ENCODE results near the gene WNT9A. TPM values are rescaled to one million over a fixed set of nuclear protein-coding genes. Genes with fewer than 3 reads are reported as not detected.
"Not testable (repeated sequence)": the region's sequence is repeated elsewhere in the genome, so short reads cannot be mapped to it uniquely, and the experiment has no call there.

The WNT9A gene
- total RNA-seq, 1 donor from 2014 or later = 2.2 TPM

DNA sequence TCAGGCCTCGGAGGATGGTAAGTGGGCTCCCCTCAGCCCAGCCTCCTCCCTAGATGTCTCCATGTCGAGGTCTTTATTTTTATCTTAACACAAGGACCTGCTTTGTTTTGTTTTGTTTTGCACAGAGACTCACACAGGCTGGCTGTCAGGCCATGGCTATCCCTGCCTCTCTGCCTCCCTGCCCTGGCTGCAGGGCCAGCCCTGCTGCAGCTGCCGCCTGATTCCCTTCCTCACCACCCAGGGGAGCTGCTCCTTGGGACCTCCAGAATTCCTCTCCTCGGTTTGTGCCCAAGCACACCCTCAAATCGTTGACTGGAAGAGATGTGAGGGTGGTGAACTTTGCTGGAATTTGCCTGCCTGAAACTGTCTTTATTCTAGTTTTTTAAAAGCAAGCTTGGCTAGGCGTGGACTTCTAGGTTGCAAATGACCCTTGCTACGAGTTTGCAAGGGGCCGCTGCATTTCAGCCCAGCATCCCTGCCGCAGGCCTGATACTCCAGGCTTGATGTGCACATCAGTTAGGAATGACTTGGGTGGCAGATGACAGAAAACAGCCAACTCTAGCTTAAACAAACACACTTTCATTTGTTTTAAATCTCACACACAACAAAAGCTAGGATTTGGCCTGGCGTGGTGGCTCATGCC lies 37.1 kb downstream of the WNT9A start:
- DNase-seq (ENCODE audit: low spot score) = no peak

DNA sequence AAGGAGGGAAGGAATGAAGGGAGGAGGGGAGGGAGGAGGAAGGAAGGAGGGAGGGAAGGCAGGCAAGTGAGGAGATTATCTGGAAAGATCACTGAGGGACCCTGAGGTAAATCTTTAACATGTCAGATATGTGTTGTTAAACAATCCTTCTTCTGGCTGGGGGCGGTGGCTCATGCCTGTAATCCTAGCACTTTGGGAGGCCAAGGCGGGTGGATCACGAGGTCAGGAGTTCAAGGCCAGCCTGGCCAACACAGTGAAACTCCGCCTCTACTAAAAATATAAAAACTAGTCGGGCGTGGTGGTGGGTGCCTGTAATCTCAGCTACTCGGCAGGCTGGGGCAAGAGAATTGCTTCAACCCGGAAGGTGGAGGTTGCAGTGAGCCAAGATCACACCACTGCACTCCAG lies 37.8 kb downstream of the WNT9A start:
- DNase-seq (ENCODE audit: low spot score) = not testable (repeated sequence)

DNA sequence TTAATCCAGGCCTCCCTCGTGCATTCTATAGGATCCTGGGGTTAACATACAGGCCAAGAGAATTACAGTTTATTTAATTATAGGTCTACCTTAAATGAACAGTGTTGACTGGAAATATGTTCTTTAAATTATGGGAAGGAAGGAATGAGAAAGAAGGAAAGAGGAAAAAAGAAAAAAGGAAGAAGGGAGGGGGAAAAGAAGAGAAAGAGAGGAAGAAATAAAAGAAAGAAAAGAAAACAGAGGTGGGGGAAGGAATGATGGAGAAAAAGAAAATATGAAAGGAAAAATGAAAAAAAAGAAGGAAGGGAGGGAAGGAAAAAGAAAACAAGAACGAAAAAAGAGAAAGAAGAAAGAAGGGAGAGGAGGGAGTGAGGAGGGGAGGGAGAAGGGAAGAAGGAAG lies 38.5 kb downstream of the WNT9A start:
- DNase-seq (ENCODE audit: low spot score) = no peak

DNA sequence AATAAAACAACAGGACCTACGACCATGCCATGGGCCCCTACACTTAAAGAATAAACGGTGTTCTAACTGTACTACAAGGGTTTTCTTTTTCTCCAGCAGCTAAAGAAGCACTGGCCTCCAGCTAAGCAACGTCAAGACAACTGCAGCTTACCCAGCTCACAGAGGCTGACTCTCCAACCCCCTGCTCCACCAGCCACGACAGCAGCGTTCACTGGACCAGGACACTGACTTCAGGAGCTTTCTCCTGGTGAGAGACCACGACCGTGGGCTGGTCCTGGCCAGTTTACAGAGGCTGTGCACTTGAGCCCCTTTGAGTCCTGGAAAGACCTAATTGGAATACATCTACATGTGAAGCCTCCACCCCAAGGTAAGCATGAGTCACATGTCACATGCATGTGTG lies 39.4 kb downstream of the WNT9A start:
- no peak for DNase-seq (ENCODE audit: low spot score)

DNA sequence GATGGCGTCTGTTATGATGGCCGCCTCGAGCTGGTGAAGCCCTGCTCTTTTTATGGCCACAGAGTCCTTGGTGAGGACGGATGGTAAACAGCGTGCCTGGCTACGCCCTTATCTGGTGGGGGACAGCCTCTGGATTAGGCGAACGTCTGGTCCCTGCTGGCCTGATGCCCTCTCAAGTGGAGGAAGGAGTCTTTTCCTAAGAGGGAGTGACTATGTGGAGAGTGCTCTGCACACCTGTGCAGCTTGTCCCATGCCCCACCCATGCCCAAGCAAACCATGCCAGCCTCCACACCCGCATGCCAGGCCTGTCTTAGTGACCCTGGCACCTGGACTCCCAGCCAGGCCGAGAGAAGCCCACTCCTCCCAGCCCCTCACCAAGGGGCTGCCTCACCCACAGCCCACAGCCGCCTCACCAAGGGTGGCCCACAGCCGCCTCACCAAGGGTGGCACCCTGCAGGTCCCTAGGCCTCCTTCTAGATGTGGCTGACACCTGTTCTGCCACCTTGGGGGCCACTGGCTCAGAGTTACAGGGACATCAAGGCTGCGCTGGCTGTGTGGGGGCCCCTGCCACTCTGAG lies 40.2 kb downstream of the WNT9A start:
- no peak for DNase-seq (ENCODE audit: low spot score)

DNA sequence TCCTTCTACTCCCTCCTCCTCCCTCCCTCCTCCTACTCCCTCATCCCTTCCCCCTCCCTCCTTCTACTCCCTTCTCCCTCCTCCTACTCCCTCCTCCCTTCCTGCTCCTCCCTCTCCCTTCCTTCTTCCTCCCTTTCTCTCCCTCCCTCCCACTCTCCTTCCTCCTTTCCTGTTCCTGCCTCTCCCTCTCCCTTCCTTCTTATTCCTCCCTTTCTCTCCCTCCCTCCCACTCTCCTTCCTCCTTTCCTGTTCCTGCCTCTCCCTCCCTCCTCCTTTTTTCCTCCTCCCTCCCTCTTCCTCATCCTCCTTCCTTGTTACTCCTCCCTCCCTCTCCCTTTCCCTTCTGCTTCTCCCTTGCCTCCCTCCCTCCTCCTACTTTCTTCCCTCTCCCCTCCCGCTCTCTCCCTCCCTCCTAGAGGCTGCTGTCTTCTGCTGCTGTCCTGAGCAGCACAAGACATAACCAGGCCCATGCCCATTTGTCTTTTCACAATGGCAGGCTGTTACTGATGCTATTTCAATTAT lies 41.1 kb downstream of the WNT9A start:
- no peak for DNase-seq (ENCODE audit: low spot score)

DNA sequence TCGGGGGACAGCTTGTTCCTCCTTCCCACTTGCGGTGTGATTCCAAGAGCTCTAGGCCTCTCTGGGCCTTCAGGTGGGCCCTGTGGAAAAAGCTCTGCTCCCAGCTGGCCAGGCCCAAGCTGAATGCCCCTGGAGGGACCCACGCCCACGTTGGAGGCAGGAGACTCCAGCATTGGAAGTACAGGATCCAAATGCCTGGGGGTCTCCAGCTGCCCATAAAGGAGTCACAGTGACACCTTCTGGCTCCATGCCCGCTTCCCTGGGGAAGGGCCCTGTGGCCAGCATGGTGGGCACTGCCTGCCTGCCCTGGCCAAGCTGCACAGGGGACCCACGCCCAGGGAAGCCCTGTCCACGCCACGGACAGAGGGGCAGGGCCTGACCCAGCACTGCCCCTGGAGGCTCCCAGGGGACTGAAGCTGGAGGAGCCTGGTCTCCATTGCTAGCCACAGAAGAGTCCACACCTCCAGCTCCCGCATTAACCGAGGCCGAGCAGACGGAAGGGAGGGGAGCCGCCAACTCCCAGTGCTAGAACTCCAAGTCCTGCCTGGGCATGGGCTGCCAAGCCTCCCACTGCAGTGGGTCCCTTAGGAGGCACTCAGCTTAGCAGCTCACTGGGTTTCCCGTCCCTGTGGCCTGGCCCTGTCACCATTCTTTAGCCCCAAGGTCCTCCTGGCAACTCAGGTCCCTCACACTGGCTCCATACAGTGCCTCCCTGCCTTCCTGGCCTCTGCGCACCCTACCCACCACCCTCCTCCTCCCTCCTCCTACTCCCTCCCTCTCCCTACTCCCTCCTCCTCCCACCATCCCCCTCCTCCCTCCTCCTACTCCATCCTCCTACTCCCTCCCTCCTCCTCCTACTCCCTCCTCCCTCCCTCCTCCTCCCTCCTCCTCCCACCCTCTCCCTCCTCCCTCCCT lies 41.9 kb downstream of the WNT9A start:
- DNase-seq (ENCODE audit: low spot score) = no peak

DNA sequence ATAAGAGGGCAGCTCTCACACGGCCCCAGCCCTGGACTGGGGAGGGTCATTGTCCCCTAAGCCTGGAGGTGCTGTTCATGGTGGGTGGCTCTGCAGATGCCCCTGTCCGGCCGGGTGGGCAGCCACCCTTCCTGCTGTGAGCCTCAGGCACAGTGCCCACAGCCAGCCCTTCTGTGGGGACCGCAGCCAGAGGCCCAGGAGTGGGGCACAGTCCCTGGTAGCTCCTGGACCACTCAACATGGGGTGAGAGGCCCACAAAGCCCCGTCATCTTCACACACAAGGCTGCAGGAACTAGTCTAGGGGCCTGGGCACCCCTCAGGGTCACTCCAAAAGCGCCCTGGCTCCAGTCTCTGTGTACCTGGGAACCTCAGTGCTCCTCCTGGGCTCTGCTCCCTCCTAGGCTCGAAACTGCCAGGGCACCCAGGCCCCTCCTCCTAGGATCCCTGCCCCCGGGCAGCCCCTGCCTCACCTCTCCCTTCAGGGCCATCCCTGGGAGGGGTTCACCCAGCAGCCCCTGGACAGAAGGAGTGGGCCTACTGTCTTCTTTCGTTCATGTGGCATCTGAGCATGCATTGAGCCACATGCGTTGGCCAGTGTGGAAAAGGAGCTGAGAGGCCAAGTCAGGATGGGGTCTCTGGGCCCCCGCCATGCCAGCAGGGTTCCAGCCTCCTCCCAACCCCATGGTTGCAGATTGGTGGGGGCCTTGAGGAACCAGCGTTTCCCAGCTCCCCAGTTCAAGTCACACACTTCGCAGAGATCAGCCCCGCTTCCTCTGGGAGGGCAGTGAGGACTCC lies 43.0 kb downstream of the WNT9A start:
- no peak for DNase-seq (ENCODE audit: low spot score)

DNA sequence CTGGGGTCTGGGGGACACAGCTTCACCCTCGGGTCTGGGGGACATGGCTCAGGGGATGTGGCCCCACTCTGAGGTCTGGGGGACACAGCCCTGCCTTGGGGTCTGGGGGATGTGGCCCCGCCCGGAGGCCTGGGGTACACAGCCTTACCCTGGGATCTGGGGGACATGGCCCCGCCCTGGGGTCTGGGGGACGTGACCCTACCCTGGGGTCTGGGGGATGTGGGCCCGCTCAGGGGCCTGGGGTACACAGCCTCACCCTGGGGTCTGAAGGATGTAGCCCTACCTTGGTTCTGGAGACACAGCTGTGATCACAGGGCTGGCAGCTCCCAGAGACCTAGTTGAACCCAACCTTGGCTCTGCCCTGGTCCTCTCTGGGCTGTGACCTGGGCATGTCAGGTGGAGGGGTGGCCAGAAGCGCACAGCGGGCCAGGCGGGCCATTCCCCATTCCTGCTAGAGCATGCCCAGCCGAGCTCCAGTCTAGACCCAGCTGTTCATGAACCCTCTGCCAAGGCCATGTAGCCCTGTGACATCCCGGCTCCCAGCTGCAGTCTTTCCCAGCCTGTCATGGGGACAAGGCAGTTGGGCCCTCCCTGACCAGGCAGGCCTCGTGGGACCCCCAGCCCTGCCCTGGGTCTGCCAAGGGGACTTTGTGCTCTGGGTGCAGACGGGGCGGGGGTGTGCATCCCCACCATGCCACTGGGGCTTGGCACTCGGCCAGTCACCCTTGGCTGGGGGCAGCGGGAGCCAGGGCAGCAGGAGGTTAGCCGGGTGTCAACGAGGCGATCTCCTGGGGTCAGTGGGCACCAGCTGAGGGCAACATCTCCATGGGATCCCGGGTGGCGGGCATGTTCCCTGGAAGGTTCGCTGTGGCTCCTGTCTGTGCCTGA lies 43.9 kb downstream of the WNT9A start:
- no peak for DNase-seq (ENCODE audit: low spot score)

DNA sequence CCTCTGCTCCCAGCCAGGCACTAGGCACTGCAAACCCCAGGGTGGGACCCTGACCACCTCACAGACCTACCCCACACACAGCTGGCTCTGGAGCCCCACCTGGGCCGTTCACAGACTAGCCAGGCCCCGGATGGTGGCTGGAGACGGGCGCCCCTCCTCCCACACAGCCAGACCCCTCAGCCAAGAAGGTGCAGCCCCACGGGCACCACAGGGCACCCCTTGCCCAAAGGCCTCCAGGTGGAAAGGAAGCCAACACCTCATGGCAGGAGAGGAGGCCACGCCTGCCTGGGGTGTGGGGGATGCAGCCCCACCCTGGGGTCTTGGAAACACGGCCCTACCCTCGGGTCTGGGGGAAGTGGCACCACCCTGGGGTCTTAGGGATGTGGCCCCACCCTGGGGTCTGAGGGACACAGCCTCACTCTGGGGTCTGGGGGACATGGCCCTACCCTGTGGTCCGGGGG lies 44.6 kb downstream of the WNT9A start:
- DNase-seq (ENCODE audit: low spot score) = no peak

DNA sequence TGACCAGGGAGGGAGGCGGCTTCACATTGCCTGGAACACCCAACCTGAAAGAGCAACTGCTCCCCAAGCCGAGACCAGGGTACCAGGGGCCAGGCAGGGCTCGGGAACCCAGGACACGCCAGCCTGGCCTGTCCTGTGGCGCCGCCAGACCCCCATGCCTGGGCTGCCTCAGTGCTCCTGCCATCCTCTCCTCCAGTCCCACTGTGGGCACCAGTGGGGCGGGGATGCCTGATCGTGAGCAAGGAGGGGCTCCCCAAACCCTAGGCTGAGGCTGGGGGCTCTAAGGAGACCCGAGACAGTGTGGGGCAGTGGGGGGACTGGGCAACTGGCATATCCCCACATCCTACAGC lies 45.1 kb downstream of the WNT9A start:
- DNase-seq (ENCODE audit: low spot score) = no peak

DNA sequence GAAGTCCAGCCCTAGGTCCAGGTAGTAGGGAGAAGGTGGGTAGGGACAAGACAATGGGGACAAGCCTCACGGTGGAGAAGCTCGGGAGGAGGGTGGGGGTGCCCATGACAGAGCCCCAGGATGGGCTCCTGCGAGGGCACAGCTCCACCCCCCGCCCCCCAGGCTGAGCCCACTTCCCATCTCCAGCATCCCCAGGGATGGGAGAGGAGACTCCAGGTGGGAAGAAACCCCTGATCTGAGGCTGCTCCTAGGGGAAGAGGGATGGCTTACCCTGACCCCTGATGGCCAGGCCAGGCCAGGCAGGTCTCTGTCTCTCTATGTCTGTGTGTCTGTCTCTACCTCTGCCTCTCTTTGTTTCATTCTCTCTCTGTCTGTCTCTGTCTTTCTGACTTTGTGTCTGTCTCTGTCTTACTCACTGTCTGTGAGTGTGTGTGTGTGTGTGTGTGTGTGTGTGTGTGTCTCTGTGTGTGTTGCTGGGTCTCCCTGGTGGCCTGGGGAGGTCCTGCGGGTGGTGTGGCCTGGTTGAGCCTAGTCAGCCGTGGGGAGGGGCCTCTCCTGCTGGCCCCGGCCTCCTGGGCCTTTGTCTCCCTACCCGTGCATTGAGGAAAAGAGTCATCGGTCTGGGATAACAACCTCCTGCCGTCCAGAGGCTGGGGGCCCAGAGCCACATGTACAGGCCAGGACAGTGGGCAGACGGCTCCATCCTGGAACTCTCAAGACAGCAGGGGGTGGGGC lies 45.7 kb downstream of the WNT9A start:
- DNase-seq (ENCODE audit: low spot score) = no peak

DNA sequence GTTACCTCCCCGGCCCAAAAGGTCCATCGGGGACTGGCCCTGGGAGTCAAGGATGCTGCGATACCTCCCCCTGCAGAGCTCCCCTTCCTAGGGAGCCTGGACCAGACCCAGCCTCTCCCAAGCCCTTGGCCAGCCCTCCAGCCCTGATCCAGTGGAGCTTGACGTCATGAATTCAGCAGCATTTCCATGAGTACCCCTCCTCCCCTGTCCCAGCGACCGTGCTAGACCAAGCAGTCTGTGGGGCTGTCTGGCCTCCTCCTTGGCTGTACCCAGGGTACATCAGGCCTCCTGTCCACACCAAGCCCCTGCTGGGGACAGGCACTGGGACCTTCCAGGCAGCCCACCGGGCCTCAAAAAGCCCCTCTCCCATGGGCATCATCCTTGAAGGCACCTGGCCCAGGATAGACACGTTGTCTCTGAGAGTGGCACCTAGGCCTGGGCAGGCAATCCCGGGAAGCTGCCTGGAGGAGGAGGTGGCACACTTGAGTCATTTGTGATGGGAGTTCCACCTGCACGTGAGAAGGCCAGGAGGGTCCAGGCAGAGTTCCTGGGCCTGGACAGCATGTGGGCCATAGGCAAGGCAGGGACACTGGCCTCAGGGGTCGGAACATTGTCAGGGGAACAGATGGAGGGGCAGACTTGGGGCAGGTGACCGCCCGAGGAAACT lies 46.4 kb downstream of the WNT9A start:
- no peak for DNase-seq (ENCODE audit: low spot score)

DNA sequence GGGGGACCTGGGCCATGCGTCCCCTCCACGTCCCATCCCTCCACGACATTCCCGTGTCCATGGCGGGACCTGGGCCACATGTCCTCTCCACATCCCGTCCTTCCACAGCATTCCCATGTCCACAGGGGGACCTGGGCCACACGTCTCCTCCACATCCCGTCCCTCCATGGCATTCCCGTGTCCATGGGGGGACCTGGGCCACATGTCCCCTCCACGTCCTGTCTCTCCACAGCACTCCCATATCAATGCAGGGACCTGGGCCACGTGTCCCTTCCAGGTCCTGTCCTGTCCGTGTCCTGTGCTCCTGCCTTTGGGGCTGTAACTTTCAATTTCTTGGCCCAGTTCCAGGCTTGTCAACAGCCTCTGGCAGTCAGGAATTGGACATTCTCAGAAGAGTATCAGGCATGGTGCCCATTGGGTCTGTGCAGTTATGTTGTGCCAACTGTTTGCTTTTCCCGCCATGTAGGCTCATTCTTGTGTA lies 47.1 kb downstream of the WNT9A start:
- DNase-seq (ENCODE audit: low spot score) = no peak

DNA sequence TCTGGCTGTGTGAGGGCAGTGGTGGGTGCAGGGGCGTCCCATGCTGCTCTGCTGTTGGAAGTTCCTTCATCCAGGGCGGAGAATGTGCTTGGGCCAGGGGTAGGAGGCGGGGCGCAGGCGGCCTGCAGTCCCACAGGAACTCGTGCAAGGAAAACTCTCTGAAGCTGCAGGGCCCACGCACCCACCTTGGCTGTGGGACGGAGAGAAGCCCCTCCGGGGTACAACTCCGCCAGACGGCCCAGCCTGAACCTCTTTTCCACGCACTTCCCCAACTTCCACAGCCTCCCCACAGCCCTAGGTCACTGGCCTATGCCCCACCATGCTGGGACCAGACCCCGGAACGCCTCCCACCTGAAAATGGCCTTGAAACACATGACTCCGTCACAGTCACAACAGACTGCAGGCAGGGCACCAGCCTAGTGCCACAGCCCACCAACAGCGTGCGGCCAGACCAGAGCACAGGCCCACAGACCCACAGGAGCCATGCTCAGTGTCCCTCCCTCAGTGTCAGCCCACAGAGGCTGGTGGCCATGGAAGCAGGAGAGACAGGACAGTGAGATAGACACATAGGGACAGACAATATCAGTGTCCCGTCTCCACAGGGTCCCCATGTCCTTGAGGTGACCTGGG lies 47.8 kb downstream of the WNT9A start:
- no peak for DNase-seq (ENCODE audit: low spot score)

DNA sequence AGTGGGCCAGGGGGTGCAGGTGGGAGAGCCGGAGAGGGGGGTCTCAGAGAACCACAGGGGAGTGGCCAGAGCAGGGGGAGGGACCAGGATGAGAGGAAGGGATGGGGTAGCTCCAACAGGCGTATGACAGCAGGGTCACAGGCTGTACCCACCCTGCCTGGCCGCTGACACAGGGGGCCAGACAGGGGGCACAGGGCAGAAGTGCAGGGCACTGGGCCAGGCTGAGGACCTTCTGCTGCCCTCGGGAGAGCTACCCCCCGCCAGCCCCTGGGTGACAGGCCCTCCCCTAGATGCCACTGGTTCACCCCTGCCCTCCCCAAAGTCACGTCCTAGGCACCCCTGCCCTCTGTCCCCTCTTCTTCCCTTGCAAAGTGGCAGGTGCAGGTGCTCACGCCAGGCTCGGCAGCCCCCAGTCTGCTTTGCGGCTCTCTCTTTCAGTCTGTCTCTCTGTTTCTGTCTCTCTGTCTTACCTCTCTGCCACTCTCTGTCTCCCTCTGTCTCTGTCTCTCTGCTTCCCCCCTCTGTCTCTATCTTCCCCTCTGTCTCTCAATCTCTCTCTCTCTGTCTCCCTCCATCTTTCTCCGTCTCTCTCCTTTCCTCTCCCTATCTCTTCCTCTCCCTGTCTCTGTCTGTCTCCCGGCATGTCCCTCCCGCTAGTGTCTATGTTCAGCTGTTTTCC lies 48.5 kb downstream of the WNT9A start:
- no peak for DNase-seq (ENCODE audit: low spot score)

DNA sequence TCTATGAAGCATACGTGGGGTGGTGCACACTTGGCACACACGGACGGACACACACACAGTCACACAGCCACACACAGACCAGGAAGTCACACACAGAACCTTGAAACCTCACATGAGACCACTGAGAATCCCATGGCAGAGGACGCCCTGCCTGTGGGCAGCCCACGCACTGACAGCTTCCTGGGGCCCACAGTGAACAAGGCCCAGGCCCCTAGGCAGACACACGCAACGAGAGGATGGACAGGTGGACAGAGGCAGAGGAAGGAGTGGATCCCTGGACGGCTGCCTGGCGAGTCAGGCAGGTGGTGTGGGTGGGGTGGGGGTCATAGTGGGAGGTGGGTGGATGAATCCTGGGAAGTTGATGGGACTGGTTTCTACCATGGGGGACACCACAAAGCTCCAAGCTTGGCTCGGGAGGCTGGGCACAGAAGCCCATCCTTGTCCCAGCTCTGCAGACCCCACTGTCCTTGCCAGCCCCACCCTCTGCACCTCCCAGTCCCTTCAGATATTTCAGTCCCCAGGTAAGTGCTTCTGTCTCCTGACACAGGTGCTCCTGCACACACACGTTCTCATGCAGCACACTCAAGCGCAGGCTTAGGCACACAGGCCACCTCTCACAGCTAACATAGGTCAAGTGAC lies 49.1 kb downstream of the WNT9A start:
- DNase-seq (ENCODE audit: low spot score) = no peak

Data from mucosa of gallbladder (tissue), 1 donor.